ENCODE measurements around the gene TLL2.

Gene TLL2

GRCh38 chr10:96418582-96418981 is 95.1 kb downstream of the TLL2 start:
- DNase-seq = no peak

GRCh38 chr10:96417441-96417840 is 96.3 kb downstream of the TLL2 start:
- DNase-seq = no peak

- DNase-seq = no peak
Observed at GRCh38 chr10:96416643-96417042, 97.1 kb downstream of the TLL2 start.

- no peak for DNase-seq
Observed at GRCh38 chr10:96415891-96416554, 97.7 kb downstream of the TLL2 start.

- no peak for DNase-seq
Observed at GRCh38 chr10:96415150-96415890, 98.4 kb downstream of the TLL2 start.

GRCh38 chr10:96414303-96414702 is 99.4 kb downstream of the TLL2 start:
- DNase-seq = no peak

GRCh38 chr10:96413151-96413787 is 100.5 kb downstream of the TLL2 start:
- no peak for DNase-seq

GRCh38 chr10:96411716-96412320 is 101.9 kb downstream of the TLL2 start:
- no peak for DNase-seq

GRCh38 chr10:96410296-96410695 is 103.4 kb downstream of the TLL2 start:
- no peak for DNase-seq

GRCh38 chr10:96408201-96408600 is 105.5 kb downstream of the TLL2 start:
- no peak for DNase-seq

- DNase-seq = no peak
Observed at GRCh38 chr10:96407560-96408069, 106.1 kb downstream of the TLL2 start.

GRCh38 chr10:96406091-96406490 is 107.6 kb downstream of the TLL2 start:
- no peak for DNase-seq

- DNase-seq = no peak
Observed at GRCh38 chr10:96402417-96403305, 111.1 kb downstream of the TLL2 start.

- DNase-seq = no peak
Observed at GRCh38 chr10:96401036-96401435, 112.7 kb downstream of the TLL2 start.

- no peak for DNase-seq
Observed at GRCh38 chr10:96400465-96400864, 113.3 kb downstream of the TLL2 start.

GRCh38 chr10:96397902-96398301 is 115.8 kb downstream of the TLL2 start:
- DNase-seq = no peak

- peak; percentile 49 for DNase-seq
Observed at GRCh38 chr10:96395931-96396877, 117.5 kb downstream of the TLL2 start.

- DNase-seq = no peak
Observed at GRCh38 chr10:96390460-96390864, 123.3 kb downstream of the TLL2 start.

- DNase-seq = no peak
Observed at GRCh38 chr10:96389785-96390184, 123.9 kb downstream of the TLL2 start.

GRCh38 chr10:96387601-96388000 is 126.1 kb downstream of the TLL2 start:
- no peak for DNase-seq

GRCh38 chr10:96387161-96387560 is 126.6 kb downstream of the TLL2 start:
- DNase-seq = no peak

Data from CD4-positive, alpha-beta T cell treated with Interferon gamma for 1 hour (primary cell).